Measurements from ENCODE around the gene MBTD1.

DNA sequence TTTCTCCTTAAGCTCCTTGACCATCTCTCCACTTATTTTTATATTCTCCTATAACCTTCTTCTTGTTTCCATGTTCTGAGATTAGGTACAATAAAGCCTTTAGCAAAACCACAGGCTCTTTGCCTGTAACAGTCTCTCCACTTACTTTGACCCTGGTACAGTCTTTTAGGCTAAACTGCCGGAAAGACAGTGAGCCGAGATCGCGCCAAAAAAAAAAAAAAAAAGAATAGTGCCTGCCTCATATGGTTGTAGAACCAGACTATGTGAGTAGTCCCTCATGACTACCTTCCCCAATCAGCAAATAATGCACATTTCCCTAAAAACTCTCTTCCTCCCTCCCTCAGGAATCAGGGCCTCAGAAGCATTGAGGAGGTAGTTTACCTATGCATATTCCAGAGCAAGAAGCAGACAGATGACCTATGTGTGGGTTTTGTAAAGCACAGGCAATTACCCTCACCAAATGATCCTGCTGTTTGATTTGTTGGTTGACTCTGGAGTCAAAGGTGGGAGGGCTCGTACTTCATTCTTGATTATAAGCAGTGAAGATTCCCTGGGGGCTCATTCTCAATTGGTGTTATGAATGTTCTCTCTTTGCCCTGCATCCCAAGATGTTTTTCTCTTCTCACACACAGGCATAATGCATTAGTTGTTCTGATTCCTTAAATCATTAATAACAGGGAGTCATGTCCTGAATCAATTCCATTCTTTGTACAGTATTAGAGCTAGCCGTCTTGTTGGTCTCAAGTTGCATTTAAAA lies 115.4 kb downstream of the MBTD1 start:
- no peak for TF ChIP-seq POLR2A (IDR thresholded peaks at IDR 0.05)
- TF ChIP-seq, protein P1, sequence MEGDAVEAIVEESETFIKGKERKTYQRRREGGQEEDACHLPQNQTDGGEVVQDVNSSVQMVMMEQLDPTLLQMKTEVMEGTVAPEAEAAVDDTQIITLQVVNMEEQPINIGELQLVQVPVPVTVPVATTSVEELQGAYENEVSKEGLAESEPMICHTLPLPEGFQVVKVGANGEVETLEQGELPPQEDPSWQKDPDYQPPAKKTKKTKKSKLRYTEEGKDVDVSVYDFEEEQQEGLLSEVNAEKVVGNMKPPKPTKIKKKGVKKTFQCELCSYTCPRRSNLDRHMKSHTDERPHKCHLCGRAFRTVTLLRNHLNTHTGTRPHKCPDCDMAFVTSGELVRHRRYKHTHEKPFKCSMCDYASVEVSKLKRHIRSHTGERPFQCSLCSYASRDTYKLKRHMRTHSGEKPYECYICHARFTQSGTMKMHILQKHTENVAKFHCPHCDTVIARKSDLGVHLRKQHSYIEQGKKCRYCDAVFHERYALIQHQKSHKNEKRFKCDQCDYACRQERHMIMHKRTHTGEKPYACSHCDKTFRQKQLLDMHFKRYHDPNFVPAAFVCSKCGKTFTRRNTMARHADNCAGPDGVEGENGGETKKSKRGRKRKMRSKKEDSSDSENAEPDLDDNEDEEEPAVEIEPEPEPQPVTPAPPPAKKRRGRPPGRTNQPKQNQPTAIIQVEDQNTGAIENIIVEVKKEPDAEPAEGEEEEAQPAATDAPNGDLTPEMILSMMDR (IDR thresholded peaks at IDR 0.05), result no peak
